Spleen (tissue), 11 donors: ENCODE results near the gene OR2AG2. TPM values are rescaled to one million over a fixed set of nuclear protein-coding genes. Genes with fewer than 3 reads are reported as not detected.
A peak's percentile ranks its signal among the peaks of the same experiment; 100 is the strongest.
"Not testable (repeated sequence)": the region's sequence is repeated elsewhere in the genome, so short reads cannot be mapped to it uniquely, and the experiment has no call there.

Experiments used
- DNase-seq: peaks from one replicate; pipeline ENCODE4 v3.0.0-alpha.2; 2020
- H3K27ac ChIP-seq, 8 donors: fragments of 200-600 bp; sonication (generic) in 7 of 8; 1 replicate in 4 of 8; 2 replicates in 4 of 8; pipeline versions ENCODE4 v1.5.0 to v1.8.0; 2016 to 2021; ENCODE audit warnings: inconsistent platforms in 4 of 8, mild to moderate bottlenecking in 4 of 8, moderate library complexity in 1 of 8
- H3K27me3 ChIP-seq, 7 donors: fragments of 200-600 bp; sonication (generic) in 6 of 7; replicated peaks in 1 of 7; 1 replicate in 4 of 7; 2 replicates in 3 of 7; pipeline versions ENCODE4 v1.5.0 to v1.8.0; 2016 to 2021; ENCODE audit warnings: inconsistent platforms in 3 of 7, mild to moderate bottlenecking in 1 of 7
- H3K36me3 ChIP-seq, 6 donors: fragments of 200-600 bp; sonication (generic) in 5 of 6; 1 replicate in 4 of 6; 2 replicates in 2 of 6; pipeline versions ENCODE4 v1.5.0 to v1.8.0; 2016 to 2021; ENCODE audit warnings: inconsistent platforms in 2 of 6
- H3K4me1 ChIP-seq, 6 donors: fragments of 200-600 bp; sonication (generic) in 5 of 6; 1 replicate in 3 of 6; 2 replicates in 3 of 6; pipeline versions ENCODE4 v1.5.0 to v1.8.0; 2016 to 2021; ENCODE audit warnings: inconsistent platforms in 3 of 6
- H3K4me3 ChIP-seq, 8 donors: fragments of 200-600 bp; sonication (generic) in 7 of 8; 1 replicate in 4 of 8; 2 replicates in 4 of 8; pipeline versions ENCODE4 v1.5.0 to v1.8.0; 2016 to 2021; ENCODE audit warnings: inconsistent platforms in 4 of 8, mild to moderate bottlenecking in 4 of 8, moderate library complexity in 2 of 8
- H3K9me3 ChIP-seq, 8 donors: fragments of 200-600 bp; sonication (generic) in 7 of 8; 1 replicate in 4 of 8; 2 replicates in 4 of 8; pipeline versions ENCODE4 v1.5.0 to v1.8.0; 2016 to 2021; ENCODE audit warnings: inconsistent platforms in 4 of 8
- POLR2A ChIP-seq, 3 donors: fragments of 450-650 bp; IDR thresholded peaks; one replicate each; pipeline ENCODE4 v1.5.1; 2017; ENCODE audit warnings: antibody characterized with exemption in 3 of 3, mild to moderate bottlenecking in 1 of 3
- POLR2AphosphoS5 ChIP-seq, 3 donors: sonication (generic); formaldehyde crosslinking; IDR thresholded peaks; one replicate each; pipeline ENCODE4 v1.5.1; 2017; ENCODE audit warnings: antibody characterized with exemption in 3 of 3
- WGBS, 5 donors: extraction: QIAGEN DNeasy Blood & Tissue Kit in 3 of 5; methylation state at CpG; one replicate each; pipeline versions ENCODE4 v1.1.5 to v1.1.7; 2013 to 2018; 5-methylcytosine and 5-hydroxymethylcytosine counted together
- intact Hi-C: fragments of 100-400 bp; cut with DNase I; formaldehyde crosslinking; loops from one replicate; pipeline ENCODE4 v1.15.0; 2023; ENCODE audit warnings: low total_unique reads
- polyA plus RNA-seq, 3 donors: library from polyadenylated mRNA; stranded (reverse); fragments of 200-250 nt; gene quantifications; one replicate each; pipeline ENCODE4 v1.2.1, GENCODE V29; 2013
- total RNA-seq, 7 donors: library from RNA; depleted of rRNA in 3 of 7; stranded (reverse); fragments of >200 nt in 3 of 7; fragmentation: NEBNext Ultra II Directional in 4 of 7; extraction: Animal tissue kit (Norgen Biotek cat#: 25700) in 4 of 7; gene quantifications; one replicate each; pipeline versions ENCODE4 v1.1.0 to v1.2.1, GENCODE V29; 2016 to 2021
- TF ChIP-seq, protein P1 (sequence below), 11 experiments: fragments of 200-600 bp in 7 of 11; fragments of 450-650 bp in 4 of 11; sonication (generic) in 4 of 11; IDR thresholded peaks in 8 of 11; conservative IDR thresholded peaks in 3 of 11; 1 replicate in 7 of 11; 2 replicates in 4 of 11; pipeline versions ENCODE4 v1.4.0 to v1.8.0; 2016 to 2021; ENCODE audit warnings: antibody characterized with exemption in 11 of 11, inconsistent platforms in 4 of 11, mild to moderate bottlenecking in 1 of 11
- donor health status: healthy with polysubstance abuse.
- donor health status: DM: no; HTN: no; CAD: no; lungs with moderate emphysema.
- donor health status: DM: no; HTN: no; CAD: no.
- donor health status: Bipolar disorder and iron deficiency.
- donor health status: healthy.
- donor health status: DM: no; HTN: no; CAD: no.
- donor health status: DM: yes; HTN: yes; CAD: no.

OR2AG2 gene
- total and polyA plus RNA-seq, 10 donors: 0.03 to 0.34 (median 0.18) TPM; not detected in 4

DNA sequence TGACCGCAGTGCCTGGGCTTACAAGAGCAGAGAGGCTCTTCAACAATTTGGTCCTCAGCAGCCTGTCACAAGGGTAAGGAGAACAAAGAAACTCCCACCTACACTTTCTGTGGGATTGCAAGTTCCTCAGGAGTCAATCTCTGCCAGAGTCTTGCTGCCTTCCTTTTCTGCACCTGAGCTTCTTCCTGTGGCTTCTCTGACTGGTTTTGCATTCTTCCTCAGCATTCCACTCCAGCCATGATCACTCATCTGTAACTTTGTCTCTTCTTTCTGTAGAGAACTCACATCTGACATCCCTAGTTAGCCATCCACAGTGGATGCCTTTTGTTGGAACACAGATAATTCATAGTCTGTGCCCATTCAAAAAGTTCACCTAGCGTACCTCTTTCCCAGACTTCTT lies 41.9 kb upstream of the OR2AG2 start:
- intact Hi-C loops: no loop called here
- H3K27ac ChIP-seq: no peak overlapping the region
- H3K9me3 ChIP-seq: peaks cover 0 to 8% (median 0%) of the 10 kb centered on the region in 8 donors
- H3K27me3 ChIP-seq: peaks cover 0 to 32% (median 0%) of the 10 kb centered on the region in 7 donors
- H3K4me3 ChIP-seq: no peak overlapping the region
- TF ChIP-seq POLR2A (IDR thresholded peaks at IDR 0.05) (no peak), POLR2AphosphoS5 (IDR thresholded peaks at IDR 0.05) (no peak)
- TF ChIP-seq, protein P1, sequence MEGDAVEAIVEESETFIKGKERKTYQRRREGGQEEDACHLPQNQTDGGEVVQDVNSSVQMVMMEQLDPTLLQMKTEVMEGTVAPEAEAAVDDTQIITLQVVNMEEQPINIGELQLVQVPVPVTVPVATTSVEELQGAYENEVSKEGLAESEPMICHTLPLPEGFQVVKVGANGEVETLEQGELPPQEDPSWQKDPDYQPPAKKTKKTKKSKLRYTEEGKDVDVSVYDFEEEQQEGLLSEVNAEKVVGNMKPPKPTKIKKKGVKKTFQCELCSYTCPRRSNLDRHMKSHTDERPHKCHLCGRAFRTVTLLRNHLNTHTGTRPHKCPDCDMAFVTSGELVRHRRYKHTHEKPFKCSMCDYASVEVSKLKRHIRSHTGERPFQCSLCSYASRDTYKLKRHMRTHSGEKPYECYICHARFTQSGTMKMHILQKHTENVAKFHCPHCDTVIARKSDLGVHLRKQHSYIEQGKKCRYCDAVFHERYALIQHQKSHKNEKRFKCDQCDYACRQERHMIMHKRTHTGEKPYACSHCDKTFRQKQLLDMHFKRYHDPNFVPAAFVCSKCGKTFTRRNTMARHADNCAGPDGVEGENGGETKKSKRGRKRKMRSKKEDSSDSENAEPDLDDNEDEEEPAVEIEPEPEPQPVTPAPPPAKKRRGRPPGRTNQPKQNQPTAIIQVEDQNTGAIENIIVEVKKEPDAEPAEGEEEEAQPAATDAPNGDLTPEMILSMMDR (IDR thresholded peaks at IDR 0.05 in 8 of 11, conservative IDR thresholded peaks at IDR 0.05 in 3 of 11): no peak
- DNase-seq: no peak
- no peaks in the 10 kb centered on the region for H3K36me3 ChIP-seq
- peaks cover 0 to 5% (median 0%) of the 10 kb centered on the region in 6 donors for H3K4me1 ChIP-seq
- 61 to 86% (median 65%) methylated on average over 2 of the region's 2 CpGs for WGBS, 5 donors

DNA sequence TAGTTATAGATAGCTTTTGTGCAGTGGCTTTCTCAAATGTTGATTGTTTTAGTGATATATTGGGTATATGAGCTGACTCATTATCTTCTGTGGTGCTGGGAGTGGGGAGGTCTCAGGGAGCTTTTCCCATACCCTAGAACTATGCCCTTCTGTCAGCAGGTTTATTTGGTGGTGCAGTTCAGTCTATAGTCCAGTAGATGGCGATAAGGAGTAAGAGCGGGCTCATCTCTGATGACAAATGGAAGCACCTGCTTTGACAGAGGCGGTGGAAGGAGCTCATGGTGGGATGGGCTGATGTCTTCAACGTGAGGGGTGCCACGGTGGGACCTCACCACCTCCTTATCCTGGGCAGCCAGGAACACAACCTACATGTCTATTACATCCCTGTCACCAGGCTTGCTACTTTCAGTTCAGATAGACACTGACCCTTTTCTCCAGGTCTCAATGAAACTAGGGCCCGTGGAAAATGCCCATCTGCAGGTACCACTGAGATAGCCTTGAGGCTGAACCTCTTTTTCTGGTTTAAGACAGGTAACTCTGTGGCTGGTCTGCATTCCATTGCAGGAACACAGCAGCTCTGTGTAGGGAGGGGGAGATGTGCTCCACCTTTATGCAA lies 40.7 kb upstream of the OR2AG2 start:
- intact Hi-C loops: no loop called here
- DNase-seq: no peak
- Histone ChIP-seq H3K27ac (no peak overlapping the region), H3K27me3 (peaks cover 0 to 32% (median 0%) of the 10 kb centered on the region in 7 donors), H3K4me1 (peaks cover 0 to 5% (median 0%) of the 10 kb centered on the region in 6 donors), H3K9me3 (no peaks in the 10 kb centered on the region), H3K4me3 (no peak overlapping the region), H3K36me3 (no peaks in the 10 kb centered on the region)
- WGBS, 5 donors: 15 to 21% (median 17%) methylated on average over 6 of the region's 6 CpGs
- TF ChIP-seq, protein P1 (IDR thresholded peaks at IDR 0.05 in 8 of 11, conservative IDR thresholded peaks at IDR 0.05 in 3 of 11): peak; percentile 47 to 85 (median 72)
- no peak for TF ChIP-seq POLR2A (IDR thresholded peaks at IDR 0.05)

DNA sequence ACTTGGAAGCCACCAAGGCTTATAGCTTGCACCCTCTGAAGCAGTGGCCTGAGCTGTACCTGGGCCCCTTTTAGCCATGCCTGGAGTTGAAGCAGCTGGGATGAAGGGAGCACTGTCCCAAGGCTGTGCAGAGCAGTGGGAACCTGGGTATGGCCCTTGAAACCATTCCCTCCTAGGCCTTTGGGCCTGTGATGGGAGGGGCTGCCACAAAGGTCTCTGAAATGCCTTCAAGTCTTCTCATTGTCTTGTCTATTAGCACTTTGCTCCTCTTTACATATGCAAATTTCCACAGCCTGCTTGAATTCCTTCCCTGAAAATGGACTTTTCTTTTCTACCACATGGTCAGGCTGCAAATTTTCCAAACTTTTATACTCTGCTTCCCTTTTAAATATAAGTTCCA lies 29.3 kb upstream of the OR2AG2 start:
- H3K4me1 ChIP-seq, H3K27me3 ChIP-seq, intact Hi-C loops, H3K36me3 ChIP-seq, H3K4me3 ChIP-seq, H3K27ac ChIP-seq, DNase-seq: not testable (repeated sequence)
- peaks cover 0 to 20% (median 12%) of the 10 kb centered on the region in 8 donors for H3K9me3 ChIP-seq

DNA sequence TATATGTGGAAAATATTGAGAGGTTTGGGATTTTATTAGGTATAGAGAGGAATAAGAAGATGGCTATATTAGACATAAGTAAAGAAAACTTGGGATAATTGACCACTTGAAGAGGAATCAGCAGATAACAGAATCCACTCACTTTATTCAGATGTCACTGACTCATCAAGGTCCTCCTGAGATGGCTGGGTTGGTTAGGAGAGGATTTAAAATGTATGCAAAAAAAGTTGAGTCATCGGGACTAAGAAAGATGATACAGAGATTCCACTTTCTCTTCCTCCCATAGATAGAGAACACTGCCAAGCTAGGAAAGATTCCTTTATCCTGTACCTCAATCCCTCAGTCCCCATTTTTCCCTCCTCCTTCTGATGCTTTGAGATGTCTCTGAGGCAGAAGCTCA lies 27.6 kb upstream of the OR2AG2 start, which contains the start of gene OR6A2:
Gene OR6A2, minus strand, starts transcription at position 288 of the 400 bp plus-strand sequence. CDS start 3,981 bp downstream, outside the sequence.
- WGBS, 5 donors: 65 to 93% (median 83%) methylated on average over 1 of the region's 1 CpG
- no peaks in the 10 kb centered on the region for H3K4me1 ChIP-seq
- no peaks in the 10 kb centered on the region for H3K36me3 ChIP-seq
- H3K4me3 ChIP-seq: no peak within 1 kb of the TSS
- no peak for DNase-seq
- no peak within 1 kb of the TSS for H3K27ac ChIP-seq
- peaks cover 0 to 3% (median 0%) of the 10 kb centered on the region in 7 donors for H3K27me3 ChIP-seq
- intact Hi-C loops: no loop called here
- peaks cover 0 to 20% (median 12%) of the 10 kb centered on the region in 8 donors for H3K9me3 ChIP-seq
- TF ChIP-seq, protein P1 (IDR thresholded peaks at IDR 0.05 in 8 of 11, conservative IDR thresholded peaks at IDR 0.05 in 3 of 11): no peak
- TF ChIP-seq POLR2AphosphoS5 (IDR thresholded peaks at IDR 0.05) (no peak), POLR2A (IDR thresholded peaks at IDR 0.05) (no peak)
